Glomerular visceral epithelial cell (primary cell): ENCODE results near the gene ELOVL7.
"Not testable (repeated sequence)": the region's sequence is repeated elsewhere in the genome, so short reads cannot be mapped to it uniquely, and the experiment has no call there.

Experiments
- DNase-seq: peaks from one replicate; pipeline ENCODE4 v3.0.0-alpha.2; 2016; ENCODE audit errors: extremely low spot score

Gene ELOVL7

GRCh38 chr5:60795424-60795950, 48.6 kb downstream of the ELOVL7 start:
- DNase-seq, result not testable (repeated sequence)

GRCh38 chr5:60794691-60795090, 49.4 kb downstream of the ELOVL7 start:
- DNase-seq, result no peak

- DNase-seq, result no peak
Measured at GRCh38 chr5:60792438-60792837, 51.6 kb downstream of the ELOVL7 start.

GRCh38 chr5:60789551-60789950, 54.5 kb downstream of the ELOVL7 start:
- DNase-seq, result no peak

GRCh38 chr5:60788863-60789513, 55.1 kb downstream of the ELOVL7 start:
- no peak for DNase-seq

GRCh38 chr5:60779466-60779865, 64.6 kb downstream of the ELOVL7 start:
- no peak for DNase-seq

- no peak for DNase-seq
Measured at GRCh38 chr5:60776343-60776742, 67.7 kb downstream of the ELOVL7 start.

GRCh38 chr5:60765019-60765709, 78.9 kb downstream of the ELOVL7 start:
- DNase-seq, result no peak

- DNase-seq, result no peak
Measured at GRCh38 chr5:60763061-60763460, 81.0 kb downstream of the ELOVL7 start.

- DNase-seq, result no peak
Measured at GRCh38 chr5:60754495-60754894, 89.6 kb downstream of the ELOVL7 start.

- DNase-seq, result no peak
Measured at GRCh38 chr5:60744682-60745081, 99.4 kb downstream of the ELOVL7 start.

GRCh38 chr5:60743511-60744314, 100.4 kb downstream of the ELOVL7 start:
- DNase-seq, result no peak

GRCh38 chr5:60740322-60740721, 103.7 kb downstream of the ELOVL7 start:
- no peak for DNase-seq

GRCh38 chr5:60738933-60739332, 105.1 kb downstream of the ELOVL7 start:
- DNase-seq, result no peak

GRCh38 chr5:60738461-60738860, 105.6 kb downstream of the ELOVL7 start:
- no peak for DNase-seq

- DNase-seq, result not testable (repeated sequence)
Measured at GRCh38 chr5:60730858-60731257, 113.2 kb downstream of the ELOVL7 start.

- no peak for DNase-seq
Measured at GRCh38 chr5:60727033-60727679, 116.9 kb downstream of the ELOVL7 start.

- DNase-seq, result no peak
Measured at GRCh38 chr5:60724126-60724525, 119.9 kb downstream of the ELOVL7 start.

GRCh38 chr5:60722416-60722815, 121.7 kb downstream of the ELOVL7 start:
- DNase-seq, result no peak

GRCh38 chr5:60719329-60719728, 124.7 kb downstream of the ELOVL7 start:
- no peak for DNase-seq

GRCh38 chr5:60718166-60718892, 125.7 kb downstream of the ELOVL7 start:
- DNase-seq, result no peak
